GM21825 (cell line): ENCODE results near the gene RGPD8.
"Not testable (repeated sequence)": the region's sequence is repeated elsewhere in the genome, so short reads cannot be mapped to it uniquely, and the experiment has no call there.

Experiments
- ATAC-seq: cut with Tn5 transposase; IDR thresholded peaks from one replicate; pipeline ENCODE4 v1.9.1; 2021; ENCODE audit warnings: mild to moderate bottlenecking, moderate library complexity; ENCODE audit not compliant: unreplicated experiment

RGPD8 gene

DNA sequence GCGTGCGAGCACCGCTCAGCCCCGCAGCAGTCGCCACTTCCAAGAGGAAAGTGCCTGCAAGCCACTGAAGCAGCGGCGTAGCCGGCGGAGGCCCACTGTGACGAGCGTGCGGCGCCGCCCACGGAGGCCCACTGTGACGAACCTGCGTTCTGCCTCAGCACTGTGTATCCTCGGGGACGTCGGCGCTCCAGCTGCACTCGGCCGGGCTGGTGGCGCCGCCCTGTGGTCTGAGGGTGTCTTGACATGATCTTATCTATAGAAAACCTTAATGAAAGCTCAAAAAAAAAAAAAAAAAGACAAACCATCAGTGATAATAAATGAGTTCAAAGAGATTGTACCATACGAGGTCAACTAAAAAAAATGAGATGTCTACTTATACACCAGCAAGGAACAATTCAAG, at the start of gene RGPD8:
RGPD8 (minus strand) TSS at position 166 of the 400 bp plus-strand sequence. CDS start 192 bp downstream, outside the sequence.
- ATAC-seq: peak; percentile 98

DNA sequence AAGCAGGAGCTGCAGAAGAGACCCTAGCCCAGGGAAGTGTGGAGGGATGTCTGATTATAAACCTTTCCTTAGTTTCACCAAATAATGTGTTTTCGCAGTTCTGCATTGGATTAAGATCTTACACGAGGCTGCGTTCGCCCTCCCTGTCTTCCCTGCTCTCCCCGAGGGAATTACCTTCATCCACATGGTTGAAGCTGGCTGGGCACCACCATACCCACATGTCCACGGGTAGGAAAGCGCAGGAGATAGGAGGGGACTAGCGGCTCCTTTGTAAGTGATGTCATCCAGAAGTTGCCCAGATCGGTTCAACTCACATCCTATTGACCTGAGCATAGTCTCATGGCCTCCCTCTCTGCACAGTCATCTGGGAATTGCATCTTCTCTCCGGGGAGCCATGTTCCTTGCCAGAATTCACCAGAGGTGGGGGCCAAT, 49.6 kb upstream of the RGPD8 start:
- no peak for ATAC-seq

DNA sequence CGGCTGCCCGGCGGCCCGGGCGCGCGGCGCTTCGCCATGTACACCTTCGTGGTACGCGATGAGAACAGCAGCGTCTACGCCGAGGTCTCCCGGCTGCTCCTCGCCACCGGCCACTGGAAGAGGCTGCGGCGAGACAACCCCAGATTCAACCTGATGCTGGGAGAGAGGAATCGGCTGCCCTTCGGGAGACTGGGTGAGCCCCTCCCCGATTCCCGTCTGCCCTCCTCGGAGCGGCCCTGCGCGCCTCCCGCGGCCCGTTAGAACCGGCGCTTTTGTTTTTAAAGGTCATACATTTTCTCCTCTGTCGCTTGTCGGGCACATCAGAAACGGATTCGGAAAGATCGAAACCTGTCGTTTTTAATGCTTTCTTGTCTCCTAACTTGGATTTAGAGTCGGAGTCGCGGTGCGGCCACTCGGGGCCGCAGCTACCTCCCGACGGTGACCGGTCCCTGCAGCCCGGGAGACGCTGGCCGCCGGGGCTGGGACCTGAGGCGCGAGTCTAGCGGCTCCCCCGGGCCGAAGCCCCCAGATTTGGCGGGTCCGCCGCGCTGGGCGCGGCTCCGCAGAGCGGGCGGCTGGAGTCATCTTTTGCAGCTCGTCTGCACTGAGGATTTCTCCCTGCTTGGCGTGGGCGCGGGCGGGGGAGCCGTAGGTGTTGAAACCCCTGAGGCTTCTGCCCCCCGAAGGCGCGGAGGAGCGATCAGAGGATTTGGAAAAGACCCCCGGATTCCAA, 49.0 kb upstream of the RGPD8 start:
- ATAC-seq: peak; percentile 11

DNA sequence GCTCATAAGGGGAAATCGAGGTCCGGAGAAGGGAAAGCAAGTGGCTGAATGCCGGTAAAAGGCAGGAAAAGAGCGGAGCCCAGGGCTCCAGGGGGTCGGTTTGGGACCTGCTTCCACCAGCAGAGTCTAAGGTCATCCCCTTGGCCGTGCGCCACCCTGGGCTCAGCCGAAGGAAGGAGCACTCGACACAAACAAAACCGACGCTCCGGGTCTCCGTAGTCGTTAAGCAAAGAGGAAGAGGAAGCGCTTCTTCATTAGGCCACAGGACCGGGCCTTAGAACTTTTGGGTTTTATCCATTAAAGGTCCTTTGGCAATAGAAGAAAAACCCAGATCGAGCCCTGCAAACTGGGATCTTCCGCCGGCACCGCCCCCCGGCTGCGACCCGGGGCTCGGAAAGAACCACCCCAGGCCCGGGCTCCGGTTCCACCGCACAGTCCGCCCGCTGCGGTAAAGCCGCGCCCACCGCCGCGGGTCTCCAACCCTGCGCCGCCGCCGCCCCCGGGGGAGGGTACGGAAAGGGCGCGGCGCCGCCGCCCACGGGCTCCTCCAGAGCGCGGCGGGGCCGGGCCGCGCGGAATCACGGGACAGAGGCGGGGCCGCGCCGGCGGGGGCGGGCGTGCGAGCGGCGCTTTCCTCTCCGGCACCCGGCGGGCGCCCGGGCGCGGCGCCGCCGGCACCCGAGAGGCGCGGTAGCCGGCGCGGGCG, 48.2 kb upstream of the RGPD8 start, which contains the start of gene TTL:
TTL (plus strand) TSS at position 629 of the 706 bp plus-strand sequence. CDS start 189 bp downstream, outside the sequence.
- ATAC-seq: peak; percentile 67

DNA sequence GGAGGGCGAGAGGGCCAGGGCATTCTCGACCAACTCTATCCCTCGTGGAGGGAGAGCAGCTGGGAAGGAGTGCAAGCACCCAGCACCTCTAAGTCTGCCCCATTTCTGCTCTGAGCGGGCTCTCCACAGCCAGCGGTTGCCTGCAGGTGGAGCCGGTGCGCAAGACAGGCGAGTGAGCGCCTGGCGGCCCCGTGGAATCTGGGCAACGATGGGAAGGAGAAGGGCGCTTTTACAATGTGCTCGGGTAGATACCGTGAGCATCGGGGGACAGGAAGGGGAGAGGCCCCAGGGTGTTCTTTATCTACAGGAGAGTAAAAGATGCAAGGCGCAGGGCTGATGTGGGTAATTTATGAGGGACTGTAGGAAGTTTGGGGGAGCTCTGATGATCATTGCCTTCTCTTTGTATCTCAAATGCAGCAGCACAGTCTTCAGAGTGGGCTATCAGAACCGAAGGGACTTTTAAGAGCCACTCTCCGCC, 47.6 kb upstream of the RGPD8 start:
- peak; percentile 74 for ATAC-seq

DNA sequence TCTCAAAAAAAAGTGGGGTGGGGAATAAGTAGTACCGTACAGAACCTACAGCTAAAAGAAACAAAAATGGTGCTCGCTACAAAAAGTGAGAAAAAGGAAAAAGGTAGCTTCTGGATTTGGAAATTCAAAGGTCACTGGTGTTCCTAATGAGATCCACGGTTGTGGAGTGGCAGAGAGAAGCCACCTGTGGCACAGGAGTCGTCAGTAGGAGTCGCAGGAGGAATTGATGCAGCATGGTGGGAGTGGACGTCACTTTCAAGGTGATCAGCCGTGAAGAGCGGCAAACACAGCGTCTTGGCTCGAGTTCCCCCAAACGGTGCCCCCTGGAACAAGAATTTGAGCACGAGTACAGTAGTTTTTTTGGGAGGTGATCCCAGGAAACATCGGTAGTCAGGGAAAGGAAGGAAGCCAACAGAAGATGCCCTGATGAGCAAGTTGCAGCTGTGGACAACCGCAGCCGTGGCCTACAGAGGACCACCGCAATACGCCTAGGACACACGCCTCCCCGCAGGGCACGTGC, 47.1 kb upstream of the RGPD8 start:
- no peak for ATAC-seq

DNA sequence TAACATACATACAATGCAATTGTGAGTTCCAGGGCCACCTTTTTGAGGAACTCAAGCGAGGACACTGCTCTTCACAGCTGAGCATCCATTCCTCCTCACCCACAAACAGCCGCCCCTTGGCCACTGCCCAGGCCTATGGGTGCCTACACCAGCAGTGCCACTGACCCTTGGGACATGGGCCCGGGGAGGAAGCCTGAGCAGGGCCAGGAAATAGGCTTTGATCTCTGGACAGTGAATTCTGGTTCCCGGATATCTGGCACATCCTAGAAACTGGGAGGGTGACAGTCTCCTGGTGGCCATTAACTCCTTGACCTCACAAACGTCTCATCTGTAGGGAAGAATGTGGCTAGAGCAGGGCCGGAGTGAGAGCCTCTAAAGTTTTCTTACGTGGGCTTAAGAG, 43.0 kb upstream of the RGPD8 start:
- ATAC-seq: no peak

DNA sequence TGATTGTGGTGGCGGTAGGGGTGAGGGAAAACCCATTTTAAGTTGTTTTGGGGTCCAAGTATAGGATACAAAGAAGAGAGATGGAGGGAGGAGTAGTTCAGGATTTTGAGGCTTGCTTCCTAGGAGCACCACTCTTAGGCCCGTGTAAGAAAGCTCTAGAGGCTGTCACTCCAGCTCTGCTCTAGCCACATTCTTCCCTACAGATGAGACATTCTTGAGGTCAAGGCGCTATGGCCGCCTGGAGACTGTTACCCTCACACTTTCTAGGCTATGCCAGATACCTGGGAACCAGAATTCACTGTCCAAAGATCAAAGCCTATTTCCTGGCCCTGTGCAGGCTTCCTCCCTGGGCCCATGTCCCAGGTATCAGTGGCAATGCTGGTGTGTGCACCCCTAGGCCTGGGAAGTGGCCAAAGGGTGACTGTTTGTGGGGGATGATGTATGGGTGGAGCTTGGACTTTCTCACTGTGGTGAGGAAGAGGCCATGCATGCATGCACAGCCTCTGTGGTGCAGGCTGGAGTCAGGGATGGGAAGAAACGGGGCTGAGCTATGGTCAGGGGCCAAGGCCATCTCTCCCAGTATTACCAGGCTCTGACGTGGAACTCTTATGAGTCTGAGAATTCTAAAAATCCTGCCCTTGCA, 41.5 kb upstream of the RGPD8 start:
- no peak for ATAC-seq

DNA sequence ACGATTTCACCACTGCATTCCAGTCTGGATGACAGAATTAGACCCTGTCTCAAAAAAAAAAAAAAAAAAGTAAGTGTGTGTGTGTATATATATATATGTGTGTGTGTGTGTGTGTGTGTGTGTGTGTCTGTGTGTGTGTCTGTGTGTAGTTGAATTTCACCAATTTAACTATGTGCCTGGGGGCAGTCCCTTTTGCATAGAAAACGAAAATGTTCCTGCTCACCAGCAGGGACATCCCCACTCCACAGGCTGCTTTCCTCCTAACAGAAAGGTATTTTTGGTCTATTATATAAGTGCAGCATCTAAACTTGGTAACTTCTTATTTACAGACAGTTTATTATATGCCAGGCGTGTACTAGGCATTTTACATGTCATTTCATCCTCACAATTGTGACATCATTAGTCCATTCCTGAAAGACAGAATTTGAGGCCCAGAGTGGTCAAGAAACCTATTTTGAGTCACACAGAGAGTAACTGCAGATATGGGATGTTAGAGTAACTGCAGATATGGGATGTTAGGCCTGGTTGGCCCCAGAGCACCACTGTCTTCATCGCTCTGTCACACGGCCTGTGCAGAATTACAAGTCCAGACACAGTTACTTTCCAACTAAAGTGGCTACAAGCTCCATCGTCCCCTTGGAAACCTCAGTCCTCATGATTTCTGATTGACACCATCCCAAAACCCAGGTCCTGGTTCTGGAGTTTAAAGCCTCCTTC, 39.3 kb upstream of the RGPD8 start:
- ATAC-seq: no peak

DNA sequence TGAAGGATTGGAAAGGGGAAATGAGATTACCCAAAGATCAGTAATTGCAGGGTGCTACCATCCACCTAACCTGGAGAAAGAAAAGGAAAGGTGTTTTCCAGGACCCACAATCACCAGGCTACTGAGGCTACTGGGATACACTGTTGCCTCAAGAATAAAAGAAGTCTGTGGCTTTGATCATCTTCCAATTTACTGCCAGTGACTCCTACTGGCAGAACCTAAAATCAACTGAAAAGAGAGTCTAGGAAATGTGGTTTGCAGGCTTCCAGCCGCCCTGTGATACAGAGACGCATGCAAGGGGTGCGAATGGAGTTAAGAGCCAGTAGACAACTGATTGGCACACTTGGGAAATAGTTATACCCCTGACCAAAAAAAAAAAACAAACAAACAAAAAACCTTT, 31.9 kb upstream of the RGPD8 start:
- no peak for ATAC-seq

DNA sequence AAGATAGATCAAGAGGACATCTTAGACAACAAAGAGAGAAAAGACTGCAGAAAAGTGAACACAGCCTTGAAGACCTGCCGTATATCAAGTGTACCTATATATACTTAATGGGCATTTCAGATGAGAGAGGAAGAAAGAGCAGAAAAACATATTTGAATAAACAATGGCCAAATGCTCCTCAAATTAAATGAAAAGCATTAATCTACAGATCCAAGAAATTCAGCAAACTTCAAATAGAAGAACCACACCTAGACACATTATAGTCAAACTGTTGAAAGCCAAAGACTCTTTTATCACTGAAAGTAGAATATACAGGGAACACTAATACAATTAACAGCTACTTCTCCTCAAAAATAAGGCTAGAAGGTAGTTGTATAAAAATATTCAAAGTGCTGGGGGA, 29.8 kb upstream of the RGPD8 start:
- no peak for ATAC-seq

DNA sequence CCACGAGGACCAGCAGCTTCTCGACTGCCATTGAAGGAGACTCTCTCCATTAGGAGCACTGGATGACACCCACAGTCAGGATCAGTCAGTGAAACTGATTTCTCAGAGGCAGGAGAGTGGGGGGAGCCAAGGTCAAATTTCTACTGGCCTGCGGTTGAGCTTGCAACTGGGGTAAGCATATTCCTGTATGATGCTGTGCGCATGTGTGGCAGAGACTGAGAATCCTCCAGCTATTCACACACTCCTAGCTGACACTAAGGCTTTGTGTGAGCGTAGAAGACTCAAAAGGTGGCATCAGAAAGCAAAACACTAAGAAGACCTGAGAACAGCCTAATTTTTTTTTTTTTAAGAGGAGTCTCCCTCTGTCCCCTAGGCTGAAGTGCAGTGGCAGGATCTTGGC, 28.7 kb upstream of the RGPD8 start:
- no peak for ATAC-seq

DNA sequence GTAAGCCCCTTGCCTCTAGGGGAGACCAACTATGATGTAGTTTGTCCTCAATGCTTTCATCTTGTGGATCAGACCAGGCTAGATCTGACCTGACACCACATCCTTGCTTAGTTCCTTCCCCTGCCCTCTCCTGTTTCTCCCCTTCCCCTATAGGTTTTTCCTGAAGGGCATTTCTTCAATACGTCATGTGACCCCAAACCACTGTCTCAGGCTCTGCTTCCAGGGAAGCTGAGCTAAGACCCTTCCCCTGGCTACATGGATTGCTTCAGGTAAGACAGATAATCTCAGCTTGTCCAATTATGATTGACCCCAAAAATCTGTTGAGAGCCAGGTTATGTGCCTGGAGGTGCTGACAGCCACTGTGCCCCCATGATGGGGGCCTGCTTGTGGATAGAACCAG, 25.9 kb upstream of the RGPD8 start:
- ATAC-seq: no peak

DNA sequence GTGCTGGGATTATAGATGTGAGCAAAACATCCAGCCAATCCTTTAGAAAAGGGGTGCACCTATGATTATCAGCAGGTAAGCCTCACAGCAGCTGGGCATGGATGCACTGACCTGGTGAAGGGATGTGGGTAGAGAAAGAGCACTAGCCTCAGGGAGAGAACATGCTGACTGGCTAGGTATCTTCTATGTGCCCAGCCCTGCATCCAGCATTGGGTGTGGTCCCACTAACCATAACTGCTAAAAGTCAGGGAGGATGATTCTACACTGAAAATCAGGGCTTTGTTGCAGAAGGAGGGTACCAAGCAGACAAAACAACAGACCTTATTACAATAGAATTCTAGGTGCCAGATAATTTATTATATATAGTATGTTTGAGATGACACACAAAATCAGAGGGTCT, 21.1 kb upstream of the RGPD8 start:
- no peak for ATAC-seq

DNA sequence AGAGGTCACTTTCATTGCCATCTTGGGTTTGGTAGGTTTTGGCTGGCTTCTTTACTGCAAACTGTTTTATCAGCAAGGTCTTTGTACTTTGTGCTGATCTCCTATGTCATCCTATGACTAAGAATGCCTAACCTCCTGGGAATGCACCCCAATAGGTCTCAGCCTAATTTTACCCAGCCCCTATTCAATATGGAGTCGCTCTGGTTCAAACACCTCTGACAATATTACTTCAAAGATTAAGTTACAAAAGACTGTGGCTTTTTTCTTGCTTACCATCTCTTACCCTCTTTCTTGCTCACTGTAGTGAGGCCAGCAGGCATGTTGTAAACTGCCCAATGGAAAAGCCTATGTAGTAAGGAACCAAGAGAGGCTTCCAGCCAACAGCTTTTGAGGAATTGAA, 17.9 kb upstream of the RGPD8 start:
- no peak for ATAC-seq

DNA sequence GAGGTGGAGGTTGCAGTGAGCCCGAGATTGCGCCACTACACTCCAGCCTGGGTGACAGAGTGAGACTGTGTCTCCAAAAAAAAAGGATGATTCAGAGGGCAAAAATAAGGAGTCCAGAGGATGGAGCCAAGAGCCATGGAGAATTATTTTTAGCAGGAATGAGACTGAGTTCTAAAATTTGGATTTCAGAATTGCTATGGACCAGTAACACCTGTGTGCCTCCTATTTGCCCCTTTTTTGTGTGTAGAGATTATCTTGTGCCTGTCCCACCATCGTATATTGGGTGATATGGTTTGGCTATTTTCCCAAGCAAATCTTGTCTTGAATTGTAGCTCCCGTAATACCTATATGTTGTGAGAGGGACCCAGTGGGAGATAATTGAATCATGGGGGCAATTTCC, 16.4 kb upstream of the RGPD8 start:
- no peak for ATAC-seq

DNA sequence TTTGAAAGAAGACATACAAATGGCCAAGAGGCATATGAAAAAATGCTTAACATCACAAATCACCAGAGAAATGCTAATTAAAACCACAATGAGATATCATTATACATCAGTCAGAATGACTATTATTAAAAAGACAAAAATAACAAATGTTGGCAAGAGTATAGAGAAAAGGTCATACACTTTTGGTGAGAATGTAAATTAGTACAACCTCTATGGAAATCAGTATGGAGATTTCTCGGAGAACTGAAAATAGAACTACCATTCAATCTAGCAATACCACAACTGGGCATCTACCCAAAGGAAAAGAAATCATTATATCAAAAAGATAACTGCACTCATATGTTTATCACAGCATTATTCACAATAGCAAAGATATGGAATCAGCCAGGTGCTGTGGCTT, 10.8 kb upstream of the RGPD8 start:
- ATAC-seq: not testable (repeated sequence)

DNA sequence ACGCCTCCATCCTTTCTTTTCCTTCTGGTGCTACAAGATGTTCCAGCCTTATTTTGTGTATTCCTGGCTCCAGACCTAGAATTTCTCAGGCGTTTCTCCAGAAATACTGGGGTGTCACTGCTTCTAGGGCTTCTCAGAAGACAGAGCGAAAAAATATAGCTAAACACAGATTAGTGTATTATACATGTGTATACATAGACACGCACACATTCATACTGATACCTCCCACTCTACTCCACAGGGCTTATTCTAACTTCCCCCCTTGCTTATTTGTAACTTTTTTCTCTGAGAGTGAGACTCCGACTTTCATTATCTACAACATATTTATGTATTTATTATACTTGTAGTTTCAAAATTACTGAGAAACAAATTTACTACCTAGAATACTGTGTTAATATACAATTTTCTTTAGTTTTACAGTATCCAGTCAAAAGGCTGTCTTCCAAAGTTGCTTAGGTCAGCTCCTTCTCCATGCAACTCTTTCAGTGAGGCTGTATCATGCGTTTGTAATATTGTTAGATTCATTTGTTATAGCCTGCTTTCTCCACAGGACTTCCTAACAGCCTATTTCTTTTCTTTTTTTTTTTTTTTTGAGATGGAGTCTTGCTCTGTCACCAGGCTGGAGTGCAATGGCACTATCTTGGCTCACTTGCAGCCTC, 5.3 kb upstream of the RGPD8 start:
- ATAC-seq: not testable (repeated sequence)

DNA sequence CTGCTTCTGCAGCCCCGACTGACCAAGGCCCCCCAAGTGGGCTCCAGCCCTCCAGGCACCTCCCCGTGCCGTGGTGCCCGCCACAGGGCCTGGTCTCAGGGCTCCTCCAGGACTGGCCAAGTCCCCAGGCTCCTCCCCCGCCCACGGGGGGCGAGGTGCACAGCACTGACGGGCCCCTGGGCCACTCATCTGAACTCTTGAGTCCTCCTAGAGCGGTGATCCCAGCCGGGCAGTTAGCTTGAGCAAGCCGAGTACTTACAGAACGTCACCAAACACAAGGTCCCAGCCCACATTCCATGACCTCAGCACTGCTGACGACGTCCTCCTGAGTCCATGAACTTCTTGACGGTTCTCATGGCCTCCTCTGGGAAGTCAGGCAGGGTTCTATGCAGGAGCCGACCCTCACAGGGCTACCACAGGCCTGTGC, 4.0 kb upstream of the RGPD8 start:
- not testable (repeated sequence) for ATAC-seq

DNA sequence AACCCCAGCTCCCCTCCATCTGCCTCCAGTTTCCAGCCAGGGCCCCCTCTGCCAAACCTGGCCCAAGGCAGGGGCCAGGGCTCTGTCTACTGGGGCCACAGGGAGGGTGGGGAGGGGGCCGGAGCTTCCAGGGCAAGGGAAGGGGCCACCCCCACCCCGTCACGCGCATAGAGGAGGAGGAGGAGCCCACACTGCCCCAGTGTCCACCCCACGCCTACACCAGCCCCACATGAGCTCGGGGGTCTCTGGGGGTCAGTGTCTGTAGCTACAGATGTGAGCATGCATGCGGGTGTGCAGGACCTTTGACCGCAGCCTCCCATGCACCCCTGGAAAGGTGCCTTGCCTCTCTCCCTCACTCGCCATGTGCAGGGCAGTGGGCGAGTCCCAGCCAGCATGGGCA, 3.5 kb upstream of the RGPD8 start:
- ATAC-seq: not testable (repeated sequence)
